D721Med (cell line): ENCODE data around the gene IFIT1B.
"Not testable (repeated sequence)": the region's sequence is repeated elsewhere in the genome, so short reads cannot be mapped to it uniquely, and the experiment has no call there.

Experiments used
- DNase-seq: peaks from one replicate; pipeline ENCODE4 v3.0.0; 2011; ENCODE audit warnings: low spot score; ENCODE audit not compliant: insufficient read length
- FAIRE-seq: peaks from 2 replicates; lab custom pipeline; 2011; peaks lifted over from hg19 to GRCh38; lab: Jason Lieb, UNC
- TF ChIP-seq, protein P1 (sequence below): IDR thresholded peaks from 2 replicates; pipeline ENCODE4 v1.5.1; 2012; ENCODE audit warnings: mild to moderate bottlenecking, control low read depth; ENCODE audit not compliant: insufficient read depth; ENCODE audit errors: missing control alignments

IFIT1B gene

DNA sequence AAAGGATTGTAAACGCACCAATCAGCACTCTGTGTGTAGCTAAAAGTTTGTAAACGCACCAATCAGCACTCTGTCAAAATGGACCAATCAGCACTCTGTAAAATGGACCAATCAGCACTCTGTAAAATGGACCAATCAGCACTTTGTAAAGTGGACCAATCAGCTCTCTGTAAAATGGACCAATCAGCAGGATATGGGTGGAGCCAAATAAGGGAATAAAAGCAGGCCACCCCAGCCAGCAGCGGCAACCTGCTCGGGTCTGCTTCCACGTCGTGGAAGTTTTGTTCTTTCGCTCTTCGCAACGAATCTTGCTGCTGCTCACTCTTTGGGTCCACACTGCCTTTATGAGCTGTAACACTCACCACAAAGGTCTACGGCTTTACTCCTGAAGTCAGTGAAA lies 34.4 kb downstream of the IFIT1B start:
- not testable (repeated sequence) for DNase-seq, FAIRE-seq

DNA sequence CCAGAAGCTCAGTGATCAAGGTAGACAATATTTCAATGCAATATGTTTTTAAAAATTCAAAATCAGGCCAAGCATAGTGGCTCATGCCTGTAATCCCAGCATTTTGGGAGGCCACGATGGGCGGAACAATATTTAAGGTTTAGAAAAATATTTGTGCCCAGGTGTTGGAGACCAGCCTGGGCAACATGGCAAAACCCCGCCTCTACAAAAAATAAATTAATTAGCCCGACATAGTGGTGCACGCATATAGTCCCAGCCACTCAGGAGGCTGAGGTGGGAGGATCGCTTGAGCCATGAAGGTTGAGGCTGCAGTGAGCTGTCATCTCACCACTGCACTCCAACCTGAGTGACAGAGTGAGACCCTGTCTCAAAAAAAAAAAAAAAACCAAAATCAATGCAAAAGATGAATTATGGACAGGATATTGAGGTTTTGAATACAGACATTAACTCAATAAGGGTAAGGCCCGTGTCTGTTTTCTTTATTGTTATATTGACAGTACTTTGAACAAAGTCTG lies 35.6 kb downstream of the IFIT1B start:
- FAIRE-seq: no peak
- TF ChIP-seq, protein P1, sequence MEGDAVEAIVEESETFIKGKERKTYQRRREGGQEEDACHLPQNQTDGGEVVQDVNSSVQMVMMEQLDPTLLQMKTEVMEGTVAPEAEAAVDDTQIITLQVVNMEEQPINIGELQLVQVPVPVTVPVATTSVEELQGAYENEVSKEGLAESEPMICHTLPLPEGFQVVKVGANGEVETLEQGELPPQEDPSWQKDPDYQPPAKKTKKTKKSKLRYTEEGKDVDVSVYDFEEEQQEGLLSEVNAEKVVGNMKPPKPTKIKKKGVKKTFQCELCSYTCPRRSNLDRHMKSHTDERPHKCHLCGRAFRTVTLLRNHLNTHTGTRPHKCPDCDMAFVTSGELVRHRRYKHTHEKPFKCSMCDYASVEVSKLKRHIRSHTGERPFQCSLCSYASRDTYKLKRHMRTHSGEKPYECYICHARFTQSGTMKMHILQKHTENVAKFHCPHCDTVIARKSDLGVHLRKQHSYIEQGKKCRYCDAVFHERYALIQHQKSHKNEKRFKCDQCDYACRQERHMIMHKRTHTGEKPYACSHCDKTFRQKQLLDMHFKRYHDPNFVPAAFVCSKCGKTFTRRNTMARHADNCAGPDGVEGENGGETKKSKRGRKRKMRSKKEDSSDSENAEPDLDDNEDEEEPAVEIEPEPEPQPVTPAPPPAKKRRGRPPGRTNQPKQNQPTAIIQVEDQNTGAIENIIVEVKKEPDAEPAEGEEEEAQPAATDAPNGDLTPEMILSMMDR: no peak
- no peak for DNase-seq

DNA sequence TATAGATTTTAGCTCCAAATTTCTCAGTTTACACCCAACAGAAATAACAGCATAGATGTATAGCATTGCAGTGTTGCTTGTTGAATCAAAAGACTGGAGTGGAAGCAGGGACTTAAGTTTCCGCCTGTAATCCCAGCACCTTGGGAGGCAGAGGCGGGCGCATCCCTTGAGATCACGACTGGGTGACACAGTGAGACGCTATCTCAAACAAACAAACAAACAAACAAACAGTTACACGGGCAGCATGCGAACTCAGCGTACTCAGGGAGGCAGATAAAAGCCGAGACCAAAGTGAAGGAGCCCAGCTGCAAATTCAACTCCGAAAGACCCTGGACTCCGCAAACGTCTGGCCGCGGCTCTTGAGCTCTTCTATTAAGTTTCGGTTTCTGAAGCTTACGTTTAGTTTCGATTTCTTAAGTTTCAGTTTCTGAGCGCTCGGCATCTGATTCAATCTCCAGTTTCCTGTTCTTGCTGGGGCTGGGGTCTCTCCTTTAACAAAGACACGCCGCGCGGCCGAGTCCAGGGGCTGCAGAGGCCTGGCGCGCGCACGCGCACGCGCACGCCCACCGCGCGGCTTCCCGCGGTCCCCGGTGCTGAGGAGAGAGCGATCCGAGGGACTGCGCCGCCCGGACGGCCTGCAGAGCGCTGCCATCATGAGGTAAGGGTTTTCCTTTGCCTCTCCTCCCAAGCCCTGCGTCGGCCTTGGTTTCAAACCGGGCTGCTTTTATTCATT lies 36.5 kb downstream of the IFIT1B start, which contains the start of gene IFIT5:
TSS of gene IFIT5 (plus strand) at position 423 of the 733 bp plus-strand sequence. CDS start at position 654, 231 bp downstream.
- FAIRE-seq (no peak), DNase-seq (peak; percentile 54)
- TF ChIP-seq, protein P1: no peak

DNA sequence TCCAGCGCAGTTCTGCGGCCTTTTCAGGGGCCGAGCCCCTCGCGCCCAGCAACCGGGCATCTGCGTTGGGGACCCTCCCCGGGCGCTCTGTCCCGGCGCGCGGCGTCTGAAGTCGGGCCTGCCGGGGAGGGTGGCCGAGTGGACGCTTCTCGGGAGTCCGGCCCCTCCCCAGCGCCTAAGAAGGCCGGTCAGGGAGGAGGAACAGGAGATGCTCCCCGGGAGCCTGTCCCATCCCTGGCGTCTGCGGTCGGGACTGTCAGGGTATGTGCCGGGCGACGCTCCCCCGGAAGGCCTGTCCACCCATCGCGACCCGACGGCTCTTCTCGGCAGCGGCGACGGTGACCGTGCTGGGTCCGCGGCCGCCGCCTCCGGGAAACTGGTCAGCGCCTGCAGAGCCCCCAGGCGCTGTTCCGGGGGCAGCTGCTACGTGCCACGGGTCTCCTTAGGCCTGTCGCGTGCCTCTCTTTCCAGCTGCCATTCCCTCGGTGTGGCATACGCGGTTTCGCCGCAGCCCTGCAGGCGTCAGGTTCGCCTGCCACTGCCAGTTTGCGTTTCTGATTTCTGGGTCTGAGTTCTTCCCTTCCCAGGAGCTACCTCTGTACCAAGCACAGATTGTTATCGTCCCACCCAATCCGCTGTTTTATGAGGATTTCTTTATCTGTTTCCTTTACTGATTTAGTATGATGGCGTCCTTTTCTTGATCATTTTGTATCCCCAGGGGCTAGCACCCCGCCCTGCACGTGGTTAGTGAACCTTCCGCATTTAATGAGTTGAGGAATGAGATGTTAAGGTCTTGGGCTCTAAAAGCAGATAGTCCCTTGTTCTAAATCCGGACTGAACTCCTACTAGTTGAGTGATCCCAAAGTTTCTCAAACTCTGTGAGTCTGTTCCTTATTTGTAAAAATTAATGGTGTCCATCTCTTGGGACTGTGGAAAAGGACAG lies 37.3 kb downstream of the IFIT1B start:
- FAIRE-seq (no peak), DNase-seq (no peak)
- TF ChIP-seq, protein P1: no peak

DNA sequence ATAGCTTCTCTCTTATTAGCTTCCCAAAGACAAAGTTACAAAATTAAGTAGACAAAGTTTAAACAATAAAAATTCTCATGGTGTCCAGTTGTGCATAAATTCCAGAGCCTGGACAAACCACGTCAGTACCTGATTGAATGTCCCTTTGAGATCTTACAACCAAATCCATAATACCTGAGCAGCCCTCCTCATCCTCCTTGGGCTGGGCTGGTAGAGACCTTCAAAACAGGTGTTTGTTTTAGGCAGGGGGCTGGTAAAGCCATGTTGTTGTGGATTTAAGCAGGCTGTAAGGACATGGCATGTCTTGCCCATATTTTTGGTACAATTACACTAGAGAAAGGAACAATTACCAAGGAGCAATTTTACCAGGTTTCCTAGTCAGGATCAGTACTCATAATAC lies 38.6 kb downstream of the IFIT1B start:
- FAIRE-seq: no peak
- no peak for DNase-seq
- TF ChIP-seq, protein P1: no peak

DNA sequence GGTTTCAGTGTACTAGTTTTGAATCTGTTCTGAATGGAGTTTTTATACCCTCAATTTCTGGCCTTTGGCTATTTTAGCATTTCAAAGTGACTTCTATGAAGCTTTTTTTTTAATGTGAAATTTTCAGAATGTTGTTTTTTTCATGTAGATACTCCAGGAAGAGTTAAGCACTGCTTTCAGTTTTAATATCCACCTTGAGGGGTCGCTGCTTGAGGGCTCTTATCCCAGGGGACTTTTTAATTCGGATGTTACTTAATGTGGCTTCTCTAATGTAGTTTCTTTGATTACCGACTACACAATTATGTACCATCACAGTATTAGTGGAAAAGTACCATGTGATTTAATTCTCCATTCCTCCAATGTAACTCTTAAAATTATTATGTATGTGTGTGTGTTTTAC lies 41.7 kb downstream of the IFIT1B start:
- TF ChIP-seq, protein P1: peak; percentile 26
- DNase-seq (no peak), FAIRE-seq (no peak)

- DNase-seq (no peak), FAIRE-seq (no peak)
- TF ChIP-seq, protein P1: no peak
Observed at GRCh38 chr10:89421018-89421476, 43.2 kb downstream of the IFIT1B start.
